ENCODE results near the gene WNT1.

WNT1 gene

GRCh38 chr12:48978291-48978740, at the start of gene WNT1:
WNT1 (plus strand) TSS chr12:48978322; CDS start chr12:48978651, 329 bp downstream.
- no peak for DNase-seq

GRCh38 chr12:48929551-48929950, 48.6 kb upstream of the WNT1 start:
- no peak for DNase-seq

DNA sequence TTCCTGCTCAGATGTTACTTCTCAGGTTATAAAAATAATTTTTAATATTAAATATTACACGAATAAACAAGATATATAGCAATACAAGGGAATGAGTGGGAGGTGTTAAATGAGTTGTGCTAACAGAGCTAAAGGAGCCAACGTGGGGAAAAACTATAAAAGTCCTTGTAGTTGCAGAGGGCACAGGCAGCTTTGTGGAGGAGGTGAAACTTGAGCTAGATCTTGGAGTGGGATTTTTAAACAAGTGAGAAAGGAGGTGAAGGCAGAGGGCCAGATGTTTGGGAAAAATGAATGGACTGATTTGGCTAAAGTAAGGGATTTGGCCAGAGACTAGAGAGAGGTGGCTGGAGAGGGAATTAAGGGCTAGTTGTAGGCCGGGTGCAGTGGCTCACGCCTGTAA, 47.6 kb upstream of the WNT1 start:
- DNase-seq, result no peak

DNA sequence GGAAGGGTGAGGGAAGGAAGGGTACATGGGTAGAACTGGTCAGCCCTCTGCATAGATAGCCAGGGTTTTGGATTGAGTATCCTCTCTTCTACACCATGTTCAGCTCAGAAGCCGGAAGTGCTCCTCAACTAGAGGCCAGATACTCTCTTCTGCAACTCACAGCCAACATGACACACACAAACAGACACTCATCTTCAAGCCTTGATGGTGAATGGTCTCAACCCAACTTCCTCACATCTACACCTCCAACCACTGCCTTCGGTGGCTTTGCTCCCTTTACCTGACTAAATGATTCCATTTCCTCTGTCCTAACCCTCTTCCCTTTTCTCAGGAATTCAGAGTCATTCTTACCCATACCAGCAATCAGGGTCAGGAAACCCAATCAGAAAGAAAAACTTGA, 45.2 kb upstream of the WNT1 start:
- no peak for DNase-seq

DNA sequence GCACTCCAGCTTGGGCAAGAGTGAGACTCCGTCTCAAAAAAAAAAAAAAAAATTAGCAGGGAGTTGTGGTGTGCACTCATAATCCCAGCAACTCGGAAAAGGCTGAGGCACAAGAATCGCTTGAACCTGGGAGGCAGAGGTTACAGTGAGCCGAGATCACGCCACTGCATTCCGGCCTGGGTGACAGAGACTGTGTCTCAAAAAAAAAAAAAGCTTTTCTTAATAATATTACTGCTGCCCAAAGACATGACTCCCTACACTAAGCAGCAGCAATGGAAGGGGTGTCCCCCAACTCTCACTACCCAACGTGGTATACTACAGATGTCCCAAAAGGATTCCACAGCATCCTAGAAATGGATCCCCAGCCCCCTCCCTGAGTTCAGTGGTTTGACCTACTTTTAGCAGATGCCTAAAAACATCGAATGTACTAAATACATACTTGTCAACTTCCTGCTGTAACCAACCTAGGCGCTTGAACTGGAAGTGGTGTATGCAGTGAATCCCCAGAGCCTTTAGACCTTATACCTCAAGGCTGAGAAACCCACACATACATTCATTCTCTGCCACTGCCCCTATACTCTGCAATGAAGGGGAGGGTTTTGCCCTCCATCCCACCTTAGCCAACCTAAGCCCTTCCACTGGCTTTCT, 44.3 kb upstream of the WNT1 start:
- DNase-seq, result no peak

- DNase-seq, result peak; percentile 26
Measured at GRCh38 chr12:48934312-48934706, 43.8 kb upstream of the WNT1 start.

DNA sequence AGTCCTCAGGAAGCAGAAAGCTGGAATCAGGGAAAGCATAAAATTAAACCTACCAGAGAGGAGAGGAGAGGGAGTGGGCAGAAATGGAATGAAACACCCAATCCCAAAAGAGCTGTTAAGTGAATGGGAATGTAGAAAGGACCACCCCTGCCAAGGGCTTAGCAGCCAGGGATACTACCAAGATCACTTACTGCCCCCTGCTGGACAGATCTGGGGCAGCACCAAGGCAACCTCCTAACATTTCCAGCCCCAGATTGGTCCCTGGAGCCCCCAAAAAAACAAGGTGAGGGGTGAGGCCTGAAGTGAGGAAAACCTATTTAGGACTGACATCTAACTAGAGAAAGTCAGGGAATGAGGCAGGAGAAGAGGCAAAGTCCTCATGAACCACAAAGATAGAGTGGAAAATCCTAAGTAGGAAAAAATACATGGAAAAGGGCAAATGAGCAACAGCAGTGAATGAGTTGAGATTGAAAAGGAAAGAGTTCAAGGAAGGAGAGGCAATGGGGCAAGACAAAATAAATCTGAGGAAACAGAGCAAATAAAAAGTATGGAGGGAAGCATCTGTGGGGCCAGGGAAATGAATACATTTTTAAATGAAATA, 41.6 kb upstream of the WNT1 start:
- DNase-seq, result peak; percentile 41

- no peak for DNase-seq
Measured at GRCh38 chr12:48937170-48937569, 41.0 kb upstream of the WNT1 start.

DNA sequence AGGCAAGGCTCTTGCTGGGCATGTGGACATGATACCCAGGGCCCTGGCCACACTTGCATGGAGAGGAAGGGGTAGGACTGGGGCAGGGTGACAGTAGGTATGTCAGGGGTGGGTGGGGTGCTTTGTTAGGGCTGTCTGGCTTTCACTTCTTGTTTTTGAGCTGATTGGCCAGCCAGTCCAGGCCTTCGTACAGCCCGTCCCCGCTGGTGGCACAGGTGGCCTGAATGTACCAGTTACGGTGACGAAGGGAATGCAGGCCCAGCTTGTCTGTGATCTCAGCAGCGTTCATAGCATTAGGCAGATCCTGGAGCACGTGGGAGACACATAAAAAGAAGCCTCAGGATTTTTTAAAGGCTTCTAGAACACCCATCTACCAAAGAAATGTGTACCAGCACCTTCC, 39.3 kb upstream of the WNT1 start:
- no peak for DNase-seq

DNA sequence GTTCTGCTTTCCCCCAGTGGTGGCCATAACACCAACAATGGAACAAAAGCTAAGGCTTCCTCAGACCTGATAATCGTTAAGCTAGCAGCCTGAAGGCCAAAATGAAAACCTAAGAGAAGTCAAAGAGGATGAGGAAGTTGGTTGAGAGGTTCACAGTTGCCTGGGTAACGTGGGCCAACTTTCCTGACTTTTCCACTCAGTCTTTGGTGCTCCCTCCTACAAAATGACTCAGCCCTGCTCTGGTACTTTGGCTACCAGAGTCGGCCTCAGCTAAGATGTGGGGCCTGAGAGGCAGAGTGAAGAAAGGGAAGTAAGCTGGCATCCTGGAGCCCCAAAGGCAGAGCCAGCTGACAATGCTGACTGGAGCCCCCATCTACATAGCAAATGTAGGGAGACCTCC, 37.9 kb upstream of the WNT1 start:
- DNase-seq, result no peak

DNA sequence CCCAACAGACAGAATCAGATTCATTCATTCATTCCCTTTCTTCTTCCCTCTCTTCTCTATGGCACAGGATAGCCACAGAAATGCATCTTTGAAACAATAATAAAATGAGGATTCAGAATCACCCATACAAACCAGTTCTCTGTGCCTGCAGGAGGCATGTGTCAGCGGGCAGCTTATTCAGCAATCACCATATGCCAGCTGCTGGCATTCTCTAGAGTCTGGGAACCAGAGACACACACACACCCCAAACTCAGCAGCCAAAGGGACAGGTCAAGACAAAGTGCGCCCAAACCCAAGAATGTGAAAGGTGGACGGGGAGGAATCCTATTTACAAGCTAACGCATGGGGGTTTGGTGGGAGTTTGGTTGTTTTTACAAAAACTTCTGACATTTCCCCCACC, 34.9 kb upstream of the WNT1 start:
- DNase-seq, result no peak

DNA sequence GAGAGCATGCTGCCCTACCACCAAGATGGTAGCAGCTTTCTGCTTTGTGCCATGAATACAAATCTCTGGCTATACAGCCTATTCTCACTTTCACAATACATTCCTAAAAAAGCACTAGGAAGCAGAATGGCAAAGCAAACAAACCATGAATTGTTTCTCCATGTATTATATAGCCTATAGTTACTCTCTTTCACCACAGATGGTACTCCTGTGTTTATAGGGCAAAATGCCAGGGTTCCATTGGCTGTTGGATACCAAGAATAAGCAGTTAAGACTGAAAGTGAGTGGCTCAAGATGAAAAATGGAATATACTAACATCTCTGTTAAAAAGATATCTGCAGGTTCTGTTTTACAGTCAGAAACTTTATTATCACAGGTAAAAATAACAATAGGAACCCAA, 31.9 kb upstream of the WNT1 start:
- peak; percentile 58 for DNase-seq

DNA sequence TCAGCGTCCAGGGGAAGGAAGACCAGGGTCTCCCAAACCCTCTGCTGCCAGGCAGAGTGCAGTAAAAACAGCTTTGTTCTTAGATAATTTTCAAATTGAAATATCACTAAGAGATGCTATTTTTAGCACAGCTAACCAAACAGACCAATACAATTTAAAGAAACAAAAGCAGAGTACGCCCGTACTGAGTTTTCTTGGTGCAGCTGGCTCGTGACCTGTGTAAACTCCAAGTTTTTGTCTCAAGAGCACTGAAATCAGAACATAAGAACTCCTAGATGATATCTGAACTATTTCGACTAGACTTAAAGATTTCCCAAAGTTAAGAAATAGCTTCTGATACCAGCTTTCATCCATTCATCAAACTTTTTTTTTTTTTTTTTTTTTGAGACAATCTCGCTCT, 31.2 kb upstream of the WNT1 start:
- no peak for DNase-seq

- no peak for DNase-seq
Measured at GRCh38 chr12:48947727-48948126, 30.4 kb upstream of the WNT1 start.

GRCh38 chr12:48952691-48953090, 25.4 kb upstream of the WNT1 start:
- no peak for DNase-seq

DNA sequence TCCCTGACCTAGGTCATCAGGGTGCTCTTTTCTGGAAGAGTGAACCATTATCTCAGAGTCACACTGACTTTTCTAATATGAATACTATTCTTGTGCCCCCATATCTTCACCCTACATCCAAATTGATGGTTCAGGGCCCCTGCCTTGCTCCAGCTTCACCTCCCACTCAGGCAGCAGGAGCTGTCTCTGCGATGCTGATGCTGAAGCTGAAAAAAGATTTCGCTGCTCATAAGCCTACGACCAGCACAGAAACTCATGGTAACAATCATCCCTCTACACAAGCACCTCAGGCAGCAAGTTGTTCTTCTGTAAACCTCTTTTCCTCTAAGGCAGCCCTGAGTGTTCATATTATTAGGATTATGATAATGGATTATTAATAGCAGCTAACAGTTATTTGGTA, 24.1 kb upstream of the WNT1 start:
- DNase-seq, result no peak

- DNase-seq, result no peak
Measured at GRCh38 chr12:48954841-48955501, 23.2 kb upstream of the WNT1 start.

- DNase-seq, result peak; percentile 97
Measured at GRCh38 chr12:48956279-48957140, 21.6 kb upstream of the WNT1 start.

- peak; percentile 95 for DNase-seq
Measured at GRCh38 chr12:48957141-48958048, 20.7 kb upstream of the WNT1 start, which contains the start of gene ARF3. ARF3 (minus strand) TSS chr12:48957487; CDS start chr12:48941095, 16,392 bp downstream.

DNA sequence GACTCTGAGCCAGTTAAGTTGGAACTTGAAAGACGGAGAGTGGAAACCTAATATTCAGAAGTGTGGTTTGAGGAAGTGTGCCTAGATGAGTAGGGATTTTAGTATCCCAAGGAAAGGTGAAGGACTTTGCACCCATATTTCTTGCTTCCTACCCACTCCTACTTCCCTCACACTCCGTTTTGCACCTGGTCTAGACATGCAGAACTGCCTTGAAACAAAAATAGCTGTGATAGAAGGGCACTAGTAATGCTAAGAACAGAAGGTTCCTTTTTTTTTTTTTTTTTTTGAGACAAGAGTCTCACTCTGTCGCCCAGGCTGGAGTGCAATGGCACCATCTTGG, 20.1 kb upstream of the WNT1 start:
- peak; percentile 76 for DNase-seq

DNA sequence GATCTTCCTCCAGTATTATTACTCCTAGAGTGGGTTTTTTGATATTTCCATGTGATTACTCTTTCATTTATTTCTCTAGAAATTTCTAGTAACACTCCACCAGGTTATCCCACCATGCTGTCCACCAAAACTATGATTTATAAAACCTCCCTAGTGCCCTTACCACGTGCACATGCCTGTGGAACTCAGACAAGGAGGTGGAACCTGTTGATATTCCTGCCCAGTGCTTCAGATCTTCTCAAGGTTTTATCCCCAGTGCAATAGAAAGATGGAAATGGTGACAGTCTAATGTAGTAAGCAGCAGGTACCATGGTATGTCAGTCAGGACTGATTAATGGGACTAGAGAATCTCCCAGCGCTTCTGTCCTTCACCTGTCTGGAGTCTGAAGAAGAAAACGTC, 17.3 kb upstream of the WNT1 start:
- DNase-seq, result no peak

DNA sequence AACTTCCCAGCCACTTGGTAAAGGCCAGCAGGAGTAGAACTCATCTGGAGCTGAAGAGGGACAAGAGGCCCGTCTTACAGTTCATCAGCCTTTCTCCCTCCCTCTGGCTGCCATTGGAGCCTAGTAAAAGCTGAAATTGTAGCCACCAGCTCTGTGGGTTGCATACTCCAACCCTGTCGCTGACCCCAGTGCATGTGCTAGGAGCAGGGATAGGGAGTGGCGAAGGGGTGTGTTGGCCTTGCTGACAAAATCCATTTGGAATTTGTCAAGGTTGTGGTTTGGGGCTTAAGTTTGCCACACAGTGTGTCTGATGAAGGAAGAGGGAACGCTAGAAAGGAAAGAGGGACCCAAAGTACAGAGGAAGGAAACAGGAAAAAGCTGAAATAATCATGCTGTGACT, 16.8 kb upstream of the WNT1 start:
- no peak for DNase-seq
